Panc1 (cell line): ENCODE measurements around the gene METTL9. TPM values are rescaled to one million over a fixed set of nuclear protein-coding genes. Genes with fewer than 3 reads are reported as not detected.
"Not testable (repeated sequence)": the region's sequence is repeated elsewhere in the genome, so short reads cannot be mapped to it uniquely, and the experiment has no call there.

Source experiments
- ATAC-seq: fragments of 200-7000 bp; cut with Tn5 transposase; 2 replicates; pipeline ENCODE4 v1.9.1; 2020; ENCODE audit warnings: mild to moderate bottlenecking, moderate library complexity
- BruUV-seq: library from RNA; stranded (reverse); fragments of 400-500 nt; replicated peaks from 2 replicates; lab custom pipeline; 2021; lab: Mats Ljungman, UMichigan
- CTCF ChIA-PET: fragments of 300-600 bp; sonication (Branson Sonifier 250); formaldehyde crosslinking; loops from one replicate; lab custom pipeline; 2022; ENCODE audit warnings: antibody characterized with exemption; lab: Charles Lee
- POLR2A ChIA-PET: fragments of 300-600 bp; sonication (Branson Sonifier 250); formaldehyde crosslinking; loops from one replicate; lab custom pipeline; 2022; ENCODE audit warnings: antibody characterized with exemption; lab: Charles Lee
- DNase-seq: peaks from one replicate; pipeline ENCODE4 v3.0.0-alpha.2; 2010; ENCODE audit warnings: low read depth, low spot score
- H3K27ac ChIP-seq: 2 replicates; pipeline ENCODE4 v1.5.1; 2011; ENCODE audit warnings: mild to moderate bottlenecking, low read length, inconsistent platforms
- H3K27me3 ChIP-seq: fragments of 200-500 bp; sonication (Bioruptor generic); 2 replicates; pipeline ENCODE4 v1.6.0; 2014; ENCODE audit warnings: low read length, inconsistent platforms; ENCODE audit not compliant: control insufficient read depth, insufficient read depth
- H3K36me3 ChIP-seq: fragments of 200-500 bp; sonication (Bioruptor generic); 2 replicates; pipeline ENCODE4 v1.5.1; 2014; ENCODE audit warnings: inconsistent platforms, mild to moderate bottlenecking, low read length, moderate library complexity; ENCODE audit not compliant: control insufficient read depth, insufficient read depth
- H3K4me1 ChIP-seq: 2 replicates; pipeline ENCODE4 v1.5.1; 2011; ENCODE audit warnings: inconsistent platforms, mild to moderate bottlenecking, low read length, moderate library complexity; ENCODE audit not compliant: control insufficient read depth, insufficient read depth
- H3K4me3 ChIP-seq, 2 experiments: 2 replicates each; pipeline ENCODE4 v1.5.1; 2011 to 2012; ENCODE audit warnings: low read depth in 2 of 2, low read length in 2 of 2, mild to moderate bottlenecking in 2 of 2, inconsistent platforms in 1 of 2, moderate library complexity in 1 of 2
- H3K9me3 ChIP-seq: fragments of 200-500 bp; sonication (Bioruptor generic); 2 replicates; pipeline ENCODE4 v1.5.1; 2014; ENCODE audit warnings: low read depth, mild to moderate bottlenecking, inconsistent platforms, low read length, moderate library complexity; ENCODE audit not compliant: control insufficient read depth, insufficient read depth
- POLR2AphosphoS5 ChIP-seq: IDR thresholded peaks from 2 replicates; pipeline ENCODE4 v1.6.1; 2012; ENCODE audit warnings: mild to moderate bottlenecking, low read depth, low read length, moderate library complexity
- SIN3A ChIP-seq: IDR thresholded peaks from 2 replicates; pipeline ENCODE4 v1.6.1; 2012; ENCODE audit warnings: low read depth, mild to moderate bottlenecking, low read length, moderate library complexity, borderline replicate concordance; ENCODE audit not compliant: insufficient read depth
- TCF7L2 ChIP-seq: IDR thresholded peaks from 2 replicates; pipeline ENCODE4 v1.6.1; 2011; ENCODE audit warnings: mild to moderate bottlenecking, low read depth, low read length, inconsistent platforms
- in situ Hi-C: cut with HindIII; loops from 2 replicates; pipeline ENCODE4 v1.10.0; 2016; ENCODE audit warnings: low sequenced_read_pairs, low pct_unique_long_range_greater_than_20kb
- intact Hi-C: fragments of 100-400 bp; cut with micrococcal nuclease; formaldehyde crosslinking; loops from one replicate; pipeline ENCODE4 v1.10.0; 2022; ENCODE audit not compliant: unreplicated experiment
- total RNA-seq: library from RNA; stranded (reverse); gene quantifications from one replicate; pipeline ENCODE4 v1.2.1, GENCODE V29; 2021; ENCODE audit not compliant: unreplicated experiment
- TF ChIP-seq, protein P1 (sequence below): fragments of 450-650 bp; IDR thresholded peaks from 2 replicates; pipeline ENCODE4 v1.5.1; 2017; ENCODE audit warnings: mild to moderate bottlenecking
- TF ChIP-seq, protein P2 (sequence below), 2 experiments: IDR thresholded peaks; 2 replicates each; pipeline ENCODE4 v1.6.1; 2011 to 2012; ENCODE audit warnings: low read depth in 2 of 2, control low read depth in 1 of 2, low read length in 1 of 2, mild to moderate bottlenecking in 1 of 2, moderate library complexity in 1 of 2; ENCODE audit not compliant: insufficient read depth in 1 of 2

Gene METTL9
- total RNA-seq, 1 experiment from 2014 or later = 86.1 TPM

DNA sequence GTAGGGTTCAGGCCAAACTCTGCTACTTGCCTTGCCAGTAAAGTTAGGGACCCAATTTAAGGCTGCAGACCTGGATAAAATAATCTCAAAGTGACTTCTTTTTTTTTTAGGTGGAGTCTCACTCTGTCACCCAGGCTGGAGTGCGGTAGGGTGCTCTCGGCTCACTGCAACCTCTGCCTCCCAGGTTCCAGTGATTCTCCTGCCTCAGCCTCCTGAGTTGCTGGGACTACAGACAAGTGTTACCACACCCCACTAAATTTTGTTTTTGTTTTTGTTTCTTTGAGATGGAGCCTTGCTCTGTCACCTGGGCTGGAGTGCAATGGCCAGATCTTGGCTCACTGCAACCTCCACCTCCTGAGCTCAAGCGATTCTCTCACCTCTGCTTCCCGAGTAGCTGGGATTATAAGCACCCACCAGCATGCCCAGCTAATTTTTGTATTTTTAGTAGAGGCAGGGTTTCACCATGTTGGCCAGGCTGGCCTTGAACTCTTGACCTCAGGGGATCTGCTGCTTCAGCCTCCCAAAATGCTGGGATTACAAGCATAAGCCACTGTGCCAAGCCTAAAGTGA is 43.3 kb upstream of the METTL9 start:
- BruUV-seq, DNase-seq, H3K9me3 ChIP-seq, H3K27me3 ChIP-seq, H3K27ac ChIP-seq, in situ Hi-C loops, H3K4me1 ChIP-seq, H3K36me3 ChIP-seq, H3K4me3 ChIP-seq, ATAC-seq, intact Hi-C loops: not testable (repeated sequence)
- CTCF ChIA-PET = interaction anchor here (0.7 kb wide), 1 partner anchor 369 kb away, joined by 6 read pairs; no protein-coding TSS in a partner anchor
- POLR2A ChIA-PET = interaction anchor here (0.6 kb wide), 1 partner anchor 36 kb away, joined by 4 read pairs; no protein-coding TSS in a partner anchor

DNA sequence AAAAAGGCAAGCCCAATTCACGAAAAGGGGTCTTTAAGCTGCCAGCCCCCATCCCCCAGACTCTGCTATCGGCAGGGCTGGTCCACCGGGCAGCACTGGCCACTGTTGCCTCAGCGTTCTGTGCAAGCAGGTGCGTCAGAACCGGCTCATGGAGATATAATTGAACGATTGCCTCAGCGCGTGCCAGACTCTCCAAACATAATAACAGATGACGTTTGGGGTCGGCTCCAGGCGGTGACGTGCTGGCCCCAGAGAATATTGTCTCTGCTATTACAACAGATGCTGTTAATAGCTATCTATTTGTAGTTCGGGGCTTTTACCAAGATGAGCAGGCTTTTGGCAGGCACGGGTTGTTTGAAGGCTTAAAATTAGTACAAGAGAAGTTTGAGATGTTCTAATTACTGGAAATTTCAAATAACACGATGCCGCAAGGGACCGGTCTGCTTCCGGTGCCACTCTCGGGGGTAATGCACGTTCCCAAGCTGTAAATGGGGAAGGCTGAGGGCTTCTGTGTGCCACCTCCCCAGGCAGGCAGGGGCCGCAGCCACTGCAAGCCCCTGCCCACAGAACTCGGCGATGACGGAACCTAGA is 42.6 kb upstream of the METTL9 start:
- H3K4me1 ChIP-seq, H3K27ac ChIP-seq, H3K4me3 ChIP-seq, H3K9me3 ChIP-seq, in situ Hi-C loops, H3K36me3 ChIP-seq, intact Hi-C loops, ATAC-seq, BruUV-seq, CTCF ChIA-PET, DNase-seq, H3K27me3 ChIP-seq: not testable (repeated sequence)
- POLR2A ChIA-PET = interaction anchor here (0.6 kb wide), 1 partner anchor 37 kb away, joined by 4 read pairs; no protein-coding TSS in a partner anchor

DNA sequence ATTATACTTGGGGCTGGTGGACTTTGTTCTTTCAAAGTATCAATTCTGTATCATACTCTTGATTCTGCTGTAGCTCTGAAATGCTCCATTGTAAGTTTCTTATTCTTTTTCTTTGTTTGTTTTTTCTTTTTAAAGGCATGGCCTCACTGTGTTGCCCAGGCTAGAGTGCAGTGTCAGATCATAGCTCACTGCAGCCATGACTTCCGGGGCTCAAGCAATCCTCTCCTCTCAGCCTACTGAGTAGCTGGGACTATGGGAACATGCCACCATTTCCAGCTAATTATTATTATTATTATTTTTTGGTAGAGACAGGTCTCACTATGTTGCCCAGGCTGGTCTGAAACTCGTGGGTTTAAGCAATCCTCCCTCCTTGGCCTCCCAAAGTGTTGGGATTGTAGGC is 38.9 kb upstream of the METTL9 start:
- no peak for DNase-seq
- CTCF ChIA-PET = no interaction called here

More for the DNA sequence above, 38.9 kb upstream of the METTL9 start:
- no peak overlapping the region for H3K4me3 ChIP-seq
- in situ Hi-C loops (no loop called here), intact Hi-C loops (no loop called here)
- no peaks in the 10 kb centered on the region for H3K36me3 ChIP-seq
- POLR2A ChIA-PET = no interaction called here
- TF ChIP-seq POLR2AphosphoS5 = no peak
- no peak for TF ChIP-seq TCF7L2
- TF ChIP-seq, protein P1, sequence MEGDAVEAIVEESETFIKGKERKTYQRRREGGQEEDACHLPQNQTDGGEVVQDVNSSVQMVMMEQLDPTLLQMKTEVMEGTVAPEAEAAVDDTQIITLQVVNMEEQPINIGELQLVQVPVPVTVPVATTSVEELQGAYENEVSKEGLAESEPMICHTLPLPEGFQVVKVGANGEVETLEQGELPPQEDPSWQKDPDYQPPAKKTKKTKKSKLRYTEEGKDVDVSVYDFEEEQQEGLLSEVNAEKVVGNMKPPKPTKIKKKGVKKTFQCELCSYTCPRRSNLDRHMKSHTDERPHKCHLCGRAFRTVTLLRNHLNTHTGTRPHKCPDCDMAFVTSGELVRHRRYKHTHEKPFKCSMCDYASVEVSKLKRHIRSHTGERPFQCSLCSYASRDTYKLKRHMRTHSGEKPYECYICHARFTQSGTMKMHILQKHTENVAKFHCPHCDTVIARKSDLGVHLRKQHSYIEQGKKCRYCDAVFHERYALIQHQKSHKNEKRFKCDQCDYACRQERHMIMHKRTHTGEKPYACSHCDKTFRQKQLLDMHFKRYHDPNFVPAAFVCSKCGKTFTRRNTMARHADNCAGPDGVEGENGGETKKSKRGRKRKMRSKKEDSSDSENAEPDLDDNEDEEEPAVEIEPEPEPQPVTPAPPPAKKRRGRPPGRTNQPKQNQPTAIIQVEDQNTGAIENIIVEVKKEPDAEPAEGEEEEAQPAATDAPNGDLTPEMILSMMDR = no peak
- no peak for TF ChIP-seq SIN3A
- TF ChIP-seq, protein P2, sequence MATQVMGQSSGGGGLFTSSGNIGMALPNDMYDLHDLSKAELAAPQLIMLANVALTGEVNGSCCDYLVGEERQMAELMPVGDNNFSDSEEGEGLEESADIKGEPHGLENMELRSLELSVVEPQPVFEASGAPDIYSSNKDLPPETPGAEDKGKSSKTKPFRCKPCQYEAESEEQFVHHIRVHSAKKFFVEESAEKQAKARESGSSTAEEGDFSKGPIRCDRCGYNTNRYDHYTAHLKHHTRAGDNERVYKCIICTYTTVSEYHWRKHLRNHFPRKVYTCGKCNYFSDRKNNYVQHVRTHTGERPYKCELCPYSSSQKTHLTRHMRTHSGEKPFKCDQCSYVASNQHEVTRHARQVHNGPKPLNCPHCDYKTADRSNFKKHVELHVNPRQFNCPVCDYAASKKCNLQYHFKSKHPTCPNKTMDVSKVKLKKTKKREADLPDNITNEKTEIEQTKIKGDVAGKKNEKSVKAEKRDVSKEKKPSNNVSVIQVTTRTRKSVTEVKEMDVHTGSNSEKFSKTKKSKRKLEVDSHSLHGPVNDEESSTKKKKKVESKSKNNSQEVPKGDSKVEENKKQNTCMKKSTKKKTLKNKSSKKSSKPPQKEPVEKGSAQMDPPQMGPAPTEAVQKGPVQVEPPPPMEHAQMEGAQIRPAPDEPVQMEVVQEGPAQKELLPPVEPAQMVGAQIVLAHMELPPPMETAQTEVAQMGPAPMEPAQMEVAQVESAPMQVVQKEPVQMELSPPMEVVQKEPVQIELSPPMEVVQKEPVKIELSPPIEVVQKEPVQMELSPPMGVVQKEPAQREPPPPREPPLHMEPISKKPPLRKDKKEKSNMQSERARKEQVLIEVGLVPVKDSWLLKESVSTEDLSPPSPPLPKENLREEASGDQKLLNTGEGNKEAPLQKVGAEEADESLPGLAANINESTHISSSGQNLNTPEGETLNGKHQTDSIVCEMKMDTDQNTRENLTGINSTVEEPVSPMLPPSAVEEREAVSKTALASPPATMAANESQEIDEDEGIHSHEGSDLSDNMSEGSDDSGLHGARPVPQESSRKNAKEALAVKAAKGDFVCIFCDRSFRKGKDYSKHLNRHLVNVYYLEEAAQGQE (IDR thresholded peaks at IDR 0.05; ENCODE audit: insufficient read depth in 1 of 2, low read depth in 2 of 2, low read length in 1 of 2) = no peak
- no peak for ATAC-seq
- H3K27me3 ChIP-seq = no peaks in the 10 kb centered on the region
- no peak overlapping the region for H3K27ac ChIP-seq
- H3K9me3 ChIP-seq = no peaks in the 10 kb centered on the region
- no peaks in the 10 kb centered on the region for H3K4me1 ChIP-seq
- no TSS peak for BruUV-seq
